EH (cell line): Measurements from ENCODE around the gene KCNJ10.
"Not testable (repeated sequence)": the region's sequence is repeated elsewhere in the genome, so short reads cannot be mapped to it uniquely, and the experiment has no call there.

Experiments
- DNase-seq: peaks from one replicate; pipeline ENCODE4 v3.0.0-alpha.2; 2015; ENCODE audit warnings: low read depth

The KCNJ10 gene

DNA sequence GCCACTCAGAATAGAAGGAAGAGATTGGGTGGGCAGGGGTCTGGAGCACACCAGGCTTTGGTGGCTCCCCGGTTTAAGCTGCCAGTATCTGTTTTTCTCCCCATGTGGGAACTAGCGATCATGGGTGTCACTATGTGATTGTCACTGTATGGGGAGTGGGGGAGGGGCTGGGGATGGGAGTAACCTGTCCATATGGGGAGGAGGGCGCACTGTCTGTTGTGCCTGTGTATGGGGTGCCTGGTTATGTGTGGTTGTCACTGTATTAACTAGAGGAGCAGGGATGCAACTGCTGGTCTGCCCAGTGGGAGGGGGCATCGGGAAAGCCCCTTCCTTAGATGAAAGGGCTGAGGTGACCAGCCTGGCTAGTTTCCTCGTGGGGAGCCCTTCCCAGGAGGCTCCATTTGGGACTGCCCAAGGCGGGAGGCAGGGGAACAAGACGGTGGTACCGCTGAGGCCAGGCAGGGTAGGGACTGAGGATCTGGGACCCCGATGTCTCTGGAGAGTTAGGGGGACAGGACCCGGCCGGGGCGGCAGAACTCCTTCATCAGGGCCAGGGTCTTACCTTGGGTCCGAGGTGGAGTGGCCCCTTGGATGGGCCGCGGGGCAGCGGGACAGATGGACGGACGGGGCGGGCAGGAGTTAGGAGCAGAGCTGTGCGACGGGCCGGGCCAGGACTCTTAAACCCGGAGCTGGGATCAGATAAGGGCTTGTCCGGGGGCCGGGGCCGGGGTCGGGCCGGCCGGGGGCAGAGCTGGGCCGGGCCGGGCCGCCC, at the start of gene KCNJ10:
KCNJ10 (minus strand) TSS at position 701 of the 772 bp plus-strand sequence. CDS start 27,628 bp downstream, outside the sequence.
- no peak for DNase-seq

DNA sequence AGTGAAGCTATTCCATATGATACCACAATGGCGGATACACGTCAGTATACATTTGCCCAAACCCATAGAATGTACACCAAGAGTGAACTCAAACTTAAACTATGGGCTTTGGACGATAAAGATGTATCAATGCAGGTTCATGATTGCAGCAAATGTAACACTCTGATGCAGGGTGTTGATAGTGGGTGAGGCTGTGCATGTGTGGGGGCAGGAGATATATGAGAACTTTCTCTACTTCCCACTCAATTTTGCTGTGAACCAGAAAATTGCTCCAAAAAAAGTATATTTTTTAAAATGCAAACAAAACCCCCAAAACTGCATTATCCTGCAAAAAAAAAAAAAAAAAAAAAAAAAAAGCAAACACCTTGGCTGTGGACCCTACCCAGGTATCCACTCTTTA, 49.0 kb upstream of the KCNJ10 start:
- no peak for DNase-seq

DNA sequence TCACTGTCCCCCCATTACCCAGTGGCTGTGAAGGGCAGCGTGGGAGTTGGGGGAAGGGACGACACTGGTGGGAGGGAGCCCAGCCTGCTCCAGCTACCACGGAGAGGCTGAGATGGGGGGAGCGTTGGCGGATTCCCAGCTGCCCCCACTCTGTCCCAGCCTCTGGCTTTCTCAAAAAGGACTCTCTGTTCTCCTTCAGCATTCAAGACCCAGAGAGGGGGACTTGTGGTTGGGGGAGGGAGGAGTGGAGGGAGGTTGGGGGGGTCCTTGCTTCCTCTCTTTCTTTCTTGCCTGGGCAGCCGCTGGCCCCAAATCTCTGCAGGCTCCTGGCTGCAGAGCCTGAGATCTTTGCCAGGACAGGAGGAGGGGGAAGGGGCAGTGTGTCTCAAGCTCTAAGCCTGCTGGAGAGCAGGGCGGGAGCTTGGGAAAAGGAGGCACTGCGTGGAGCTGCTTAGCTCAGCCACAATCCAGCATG, 47.8 kb upstream of the KCNJ10 start:
- peak; percentile 48 for DNase-seq

DNA sequence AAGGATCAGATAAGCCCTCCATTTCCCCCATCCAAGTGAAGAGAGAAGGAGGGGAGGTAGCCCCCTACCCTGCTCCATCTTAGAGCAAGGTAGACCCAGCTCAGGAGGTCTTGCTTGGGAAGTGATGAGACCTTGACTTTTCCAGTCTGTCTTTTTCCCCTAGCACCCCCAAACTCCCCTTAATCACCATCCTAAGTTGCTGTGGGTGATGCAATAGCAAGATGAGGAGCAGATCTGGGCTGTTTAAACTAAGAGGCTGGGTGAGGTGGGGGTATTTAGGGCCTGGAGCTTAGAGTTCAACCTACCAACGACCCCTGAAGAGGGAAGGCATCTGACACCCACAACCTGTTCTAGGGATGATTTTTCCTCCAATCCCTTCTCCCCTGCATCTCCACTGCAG, 47.3 kb upstream of the KCNJ10 start:
- no peak for DNase-seq

DNA sequence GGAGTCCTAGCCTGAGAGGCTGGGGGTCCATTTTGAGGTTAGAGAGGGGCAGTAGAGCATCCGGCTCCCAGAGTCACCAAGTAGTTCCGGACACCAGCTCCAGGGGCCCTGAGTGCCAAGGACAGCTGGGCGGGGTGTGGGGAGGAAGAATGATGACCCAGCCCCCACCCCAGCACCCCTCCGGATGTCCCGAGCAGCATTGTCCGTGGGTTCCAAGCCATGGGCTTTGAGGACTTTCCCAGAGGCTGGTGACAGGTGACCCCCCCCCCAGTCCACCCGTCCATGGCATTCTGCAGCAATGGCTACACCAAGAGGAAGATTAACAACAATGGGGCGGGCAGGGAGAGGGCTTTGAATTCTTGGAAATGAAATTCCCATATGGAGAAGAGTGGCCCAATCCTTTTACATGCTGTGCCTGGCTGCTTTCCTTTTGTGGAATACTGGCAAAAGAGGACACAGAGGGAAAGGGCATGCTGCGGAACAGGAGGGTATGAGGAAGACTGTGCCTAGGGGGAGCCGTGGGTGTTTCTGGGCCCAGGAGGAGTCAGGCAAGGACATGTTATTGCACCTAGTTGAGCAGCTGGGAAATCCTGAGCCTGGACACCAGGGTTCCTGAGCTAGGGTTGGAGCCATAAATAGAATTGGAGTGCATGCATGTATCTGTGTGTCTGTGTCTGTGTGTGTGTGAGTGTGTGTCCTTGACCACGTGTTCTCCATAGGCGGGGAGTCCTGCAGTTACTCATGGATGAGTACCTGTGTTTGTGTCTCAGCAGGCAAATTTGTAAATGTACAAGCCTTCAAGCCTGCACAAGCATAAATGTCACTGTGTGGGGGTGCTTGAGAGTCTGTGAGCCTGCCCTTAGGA, 46.6 kb upstream of the KCNJ10 start:
- no peak for DNase-seq

DNA sequence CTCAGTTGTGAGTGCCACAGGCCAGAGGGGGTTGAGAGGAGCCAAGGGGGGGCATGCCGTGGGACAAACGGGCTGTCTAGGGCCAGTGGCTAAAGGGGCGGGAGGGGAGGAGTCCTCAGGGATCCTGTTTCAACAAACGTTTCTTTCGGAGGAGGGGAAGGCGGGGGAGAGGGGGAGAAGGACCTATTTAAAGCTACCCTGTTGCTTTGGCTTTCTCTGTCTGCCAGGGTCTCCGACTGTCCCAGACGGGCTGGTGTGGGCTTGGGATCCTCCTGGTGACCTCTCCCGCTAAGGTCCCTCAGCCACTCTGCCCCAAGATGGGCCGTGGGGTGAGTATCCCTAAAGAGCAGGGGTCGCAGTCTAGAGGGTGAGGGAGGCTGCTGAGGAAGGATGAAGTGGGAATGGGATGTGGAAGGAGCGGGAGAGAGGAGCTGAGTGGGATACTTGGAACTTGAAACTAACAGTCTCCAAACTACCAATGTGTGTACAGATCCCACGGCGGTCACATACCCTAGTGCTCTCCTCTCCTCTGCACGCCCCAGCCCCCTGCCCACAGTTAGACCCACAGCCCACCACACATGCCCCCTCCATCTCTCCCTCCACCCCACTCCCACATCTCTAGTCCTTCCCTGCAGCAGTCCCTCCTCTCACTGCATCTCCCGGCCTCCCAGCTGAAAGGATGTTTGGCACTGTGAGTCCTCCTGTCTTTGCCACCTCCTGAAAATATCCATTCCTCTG, 45.8 kb upstream of the KCNJ10 start, which contains the start of gene ATP1A2:
ATP1A2 (plus strand) TSS at position 215 of the 738 bp plus-strand sequence; CDS start at position 318, 103 bp downstream.
- no peak for DNase-seq

DNA sequence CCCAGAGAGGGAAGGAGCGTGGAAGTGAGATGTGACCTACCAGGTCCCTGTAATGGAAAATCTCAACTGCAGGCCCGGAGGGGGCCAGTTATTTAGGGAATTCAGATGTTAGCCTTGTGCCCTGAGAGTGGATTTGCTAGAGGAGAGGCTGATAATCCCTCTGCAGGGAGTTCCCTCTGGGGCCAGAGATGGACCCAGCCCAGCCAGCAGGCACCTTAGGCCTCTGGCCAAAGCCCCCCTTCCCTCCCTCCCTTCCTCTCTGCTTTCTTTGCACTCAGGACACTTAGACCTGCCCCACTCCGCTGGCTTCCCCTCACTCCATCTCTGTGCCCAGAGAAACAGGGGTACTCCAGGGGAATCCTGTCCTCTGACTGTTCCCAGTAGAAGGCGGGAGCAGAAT, 44.1 kb upstream of the KCNJ10 start:
- DNase-seq: no peak

DNA sequence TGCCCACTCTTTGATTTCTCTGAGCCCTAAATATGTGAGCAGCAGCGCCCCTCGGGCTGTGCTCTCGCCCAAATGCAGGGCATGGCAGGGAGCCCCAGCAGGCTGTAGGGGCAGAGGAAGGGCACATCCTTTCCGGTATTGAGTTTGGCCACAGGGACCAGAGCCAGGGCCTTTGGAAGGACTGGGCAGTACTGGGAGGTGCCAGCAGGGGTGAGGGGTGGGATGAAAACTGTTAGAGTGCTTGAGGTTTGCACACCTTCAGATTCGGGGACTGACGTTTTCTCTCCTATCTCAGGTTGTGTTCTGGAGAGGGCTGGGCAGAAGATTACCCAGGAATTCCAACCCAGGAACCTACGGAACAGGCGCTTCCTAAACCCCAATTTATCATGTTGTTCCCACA, 43.4 kb upstream of the KCNJ10 start:
- DNase-seq: no peak

DNA sequence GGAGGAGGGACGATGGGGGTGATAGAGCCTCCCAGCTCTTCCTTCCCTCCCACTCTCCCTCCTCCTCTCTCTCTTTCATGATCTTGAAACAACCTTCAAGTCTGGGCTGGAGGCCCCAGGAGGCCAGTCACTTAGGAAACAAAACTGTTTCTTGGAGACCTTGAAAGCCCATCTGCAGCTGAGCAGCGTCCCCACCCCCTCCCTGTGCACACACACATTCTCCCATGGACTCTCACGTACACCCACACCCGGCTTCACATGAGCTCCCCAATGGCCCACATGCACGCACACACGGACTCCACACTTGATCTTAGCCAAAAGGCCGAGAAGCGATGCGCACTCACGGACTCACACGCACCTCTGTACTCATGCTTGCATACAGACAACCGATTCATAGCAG, 42.4 kb upstream of the KCNJ10 start:
- no peak for DNase-seq

DNA sequence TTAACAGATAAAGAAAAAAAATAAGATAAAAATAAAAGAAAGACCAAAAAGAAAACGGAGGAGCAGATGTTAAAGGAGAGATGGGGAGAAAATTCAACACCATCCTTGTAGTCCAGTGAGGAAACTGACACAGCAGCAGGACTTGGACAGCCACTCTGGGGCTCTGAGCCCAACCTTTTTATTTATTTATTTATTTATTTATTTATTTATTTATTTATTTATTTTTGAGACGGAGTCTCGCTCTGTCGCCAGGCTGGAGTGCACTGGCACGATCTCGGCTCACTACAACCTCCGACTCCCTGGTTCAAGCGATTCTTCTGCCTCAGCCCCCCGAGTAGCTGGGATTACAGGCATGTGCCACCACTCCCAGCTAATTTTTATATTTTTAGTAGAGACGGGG, 41.5 kb upstream of the KCNJ10 start:
- DNase-seq: not testable (repeated sequence)

DNA sequence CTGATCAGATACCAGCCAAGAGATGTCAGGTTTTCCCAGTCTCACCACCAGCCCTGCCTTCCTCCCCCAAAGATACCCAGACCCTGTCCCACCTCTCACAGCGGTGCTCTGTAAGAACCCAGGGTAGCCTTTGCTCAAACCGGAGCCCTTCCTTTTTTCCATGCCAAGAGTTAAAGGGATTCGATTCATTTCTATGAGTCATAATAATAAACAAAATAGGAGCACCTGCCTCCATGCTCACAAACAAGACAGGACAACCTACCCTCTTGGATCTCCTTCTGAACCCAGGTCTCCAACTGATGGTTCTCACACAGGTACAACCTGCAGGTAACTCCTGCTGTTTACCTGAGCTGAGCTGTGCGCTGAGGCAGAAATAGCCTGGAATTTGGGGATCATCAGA, 39.7 kb upstream of the KCNJ10 start:
- DNase-seq: no peak

DNA sequence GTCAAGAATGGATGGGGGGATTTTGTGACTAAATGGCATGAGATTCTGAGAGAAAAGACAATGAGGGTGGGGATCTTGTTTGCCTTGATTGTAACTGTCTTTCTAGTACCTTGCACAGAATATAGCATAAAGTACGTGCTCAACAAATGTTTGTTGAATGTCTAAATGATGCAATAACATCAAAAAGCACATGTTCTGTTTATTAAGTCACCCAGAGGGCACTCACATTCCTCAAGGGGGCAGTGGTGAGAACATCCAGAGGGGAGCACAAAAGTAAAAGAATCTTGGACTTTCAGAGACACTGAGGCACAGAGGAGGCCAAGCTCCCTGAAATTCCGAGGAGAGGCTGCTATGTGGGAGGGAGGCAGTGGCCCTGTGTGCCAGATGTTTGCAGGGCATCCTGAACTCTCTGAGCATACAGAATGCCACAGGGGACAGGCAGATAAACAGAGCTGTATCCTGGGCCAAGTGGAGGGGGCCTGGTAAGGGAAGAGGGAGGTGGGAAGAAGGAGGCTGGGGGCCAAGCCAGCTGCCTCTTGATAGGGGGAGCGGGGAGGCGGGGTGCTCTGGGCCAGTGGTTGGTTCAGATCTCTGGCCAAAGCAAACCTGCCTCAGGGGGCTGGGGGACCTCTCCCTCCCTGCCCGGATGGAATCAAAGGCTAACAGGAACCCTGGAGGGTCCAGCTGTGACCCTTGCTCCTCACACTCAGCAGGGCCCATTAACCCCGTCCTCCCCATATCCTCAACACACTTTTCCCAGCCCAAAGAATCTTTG, 39.1 kb upstream of the KCNJ10 start:
- DNase-seq: peak; percentile 63

DNA sequence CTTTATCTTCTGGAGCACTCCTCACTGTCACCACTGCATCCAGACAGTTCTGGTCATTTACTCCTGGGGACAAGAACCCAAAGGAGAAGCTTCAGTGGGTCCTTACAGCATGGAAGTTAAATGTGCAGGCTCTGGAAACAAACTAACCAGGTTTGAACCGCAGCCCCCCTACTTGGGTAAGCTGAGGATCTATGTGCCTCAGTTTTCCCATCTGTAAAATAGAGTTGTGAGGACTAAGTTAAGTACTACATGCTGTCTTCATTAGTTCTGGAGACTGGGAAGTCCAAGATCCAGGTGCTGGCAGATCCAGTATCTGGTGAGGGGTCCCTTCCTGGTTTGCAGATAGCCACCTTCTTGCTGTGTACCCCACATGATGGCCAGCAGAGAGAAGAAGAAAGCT, 37.6 kb upstream of the KCNJ10 start:
- no peak for DNase-seq

DNA sequence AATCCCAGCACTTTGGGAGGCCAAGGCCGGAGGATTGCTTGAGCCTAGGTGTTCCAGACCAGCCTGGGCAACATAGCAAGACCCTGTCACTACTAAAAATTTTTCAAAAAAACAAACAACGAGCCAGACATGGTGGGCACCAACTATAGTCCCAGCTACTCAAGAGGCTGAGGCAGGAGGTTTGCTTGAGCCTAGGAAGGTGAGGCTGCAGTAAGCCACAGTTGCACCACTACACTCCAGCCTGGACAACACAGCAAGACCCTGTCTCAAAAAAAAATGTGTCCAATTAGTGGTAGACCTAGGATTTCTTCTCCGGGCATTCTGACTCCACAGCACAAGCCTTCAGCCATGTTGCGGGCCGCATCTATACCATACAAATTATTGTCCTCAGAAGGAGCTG, 35.2 kb upstream of the KCNJ10 start:
- DNase-seq: no peak

DNA sequence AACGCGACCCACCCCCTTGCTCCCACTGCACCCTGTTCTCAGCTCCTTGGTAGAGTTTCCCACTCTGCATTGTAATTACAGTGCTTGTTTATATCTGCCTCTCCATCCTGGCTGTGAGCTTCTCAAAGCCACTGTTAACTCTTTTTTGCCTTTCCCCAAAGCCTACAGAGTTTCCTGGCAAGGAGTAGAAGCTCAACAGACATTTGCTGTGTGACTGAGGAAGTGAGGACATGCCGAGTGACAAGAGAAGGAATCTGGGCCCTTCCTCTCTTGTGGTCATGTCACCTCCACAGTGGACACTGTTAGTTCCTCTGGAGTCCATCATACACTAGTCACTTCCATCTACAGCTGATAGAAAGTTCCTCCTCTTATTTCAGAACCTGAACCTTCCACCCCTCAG, 34.5 kb upstream of the KCNJ10 start:
- DNase-seq: no peak

DNA sequence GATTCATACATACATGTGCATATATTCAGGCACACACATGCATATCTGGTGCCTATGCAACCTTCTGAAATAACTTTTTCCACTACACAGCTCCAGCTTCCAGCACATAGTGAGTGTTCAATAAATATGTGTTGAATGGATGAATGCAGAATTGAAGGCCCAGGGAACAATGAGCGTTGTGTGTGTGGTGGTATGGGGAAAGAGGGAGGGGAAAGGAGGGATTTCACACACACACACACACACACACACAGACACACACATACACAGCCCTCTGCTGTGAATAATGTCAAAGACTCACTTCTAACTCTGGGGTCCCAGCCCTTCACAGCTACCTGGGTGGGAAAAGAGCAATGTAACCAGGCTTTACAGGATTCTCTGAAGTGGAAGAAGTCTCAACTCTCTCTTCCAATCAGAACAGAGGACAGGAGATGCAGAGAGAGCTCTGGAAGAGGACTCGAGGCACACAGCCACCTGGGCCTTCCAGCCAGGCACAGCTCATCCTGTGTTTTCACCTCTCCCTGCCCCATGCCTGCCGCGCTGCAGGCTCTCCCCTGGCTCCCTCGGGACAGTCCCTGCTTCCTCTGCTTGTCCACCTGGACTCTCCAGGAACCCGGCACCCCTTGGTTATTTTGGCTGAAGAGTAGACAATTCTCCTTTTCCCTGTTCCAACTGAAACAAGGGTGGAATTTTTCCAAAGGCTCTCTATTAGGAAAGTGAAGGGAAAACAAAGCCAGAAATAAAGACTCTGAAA, 33.9 kb upstream of the KCNJ10 start:
- no peak for DNase-seq

DNA sequence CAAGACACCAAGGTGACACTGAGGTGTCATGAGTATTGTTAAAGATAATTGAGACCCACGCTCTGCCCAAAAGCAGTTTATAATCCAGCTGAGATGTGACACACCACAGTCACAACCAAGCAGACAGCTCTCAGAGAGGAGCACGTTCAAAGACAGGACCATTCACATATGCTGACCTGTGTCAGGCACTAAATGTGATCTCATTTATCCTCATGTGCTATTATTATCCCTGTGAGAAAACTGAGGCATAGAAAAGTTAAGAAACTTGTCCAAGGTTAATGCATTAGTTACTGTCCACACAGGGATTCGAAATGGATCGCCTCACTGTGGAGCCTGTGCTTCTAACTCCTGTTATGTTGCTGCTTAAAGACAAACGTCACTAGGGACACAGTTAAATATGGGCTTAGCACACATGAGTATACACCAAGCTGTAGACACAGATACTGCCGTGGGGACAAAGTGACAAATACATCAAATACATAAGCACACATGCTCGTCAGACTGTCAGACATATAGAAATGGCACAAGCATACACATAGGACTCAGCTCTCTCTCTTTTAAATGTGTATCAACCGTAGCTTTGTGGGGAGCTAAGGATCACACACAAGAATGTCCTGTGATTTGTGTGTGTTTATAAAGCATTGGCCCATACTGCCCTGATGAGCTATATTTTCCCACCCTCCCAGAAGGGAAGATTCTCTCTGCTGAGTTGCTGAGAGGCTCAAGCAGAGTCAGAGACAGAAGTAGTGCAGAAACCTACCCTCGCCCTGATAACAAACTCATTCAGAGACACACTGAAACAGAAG, 32.0 kb upstream of the KCNJ10 start:
- peak; percentile 21 for DNase-seq

DNA sequence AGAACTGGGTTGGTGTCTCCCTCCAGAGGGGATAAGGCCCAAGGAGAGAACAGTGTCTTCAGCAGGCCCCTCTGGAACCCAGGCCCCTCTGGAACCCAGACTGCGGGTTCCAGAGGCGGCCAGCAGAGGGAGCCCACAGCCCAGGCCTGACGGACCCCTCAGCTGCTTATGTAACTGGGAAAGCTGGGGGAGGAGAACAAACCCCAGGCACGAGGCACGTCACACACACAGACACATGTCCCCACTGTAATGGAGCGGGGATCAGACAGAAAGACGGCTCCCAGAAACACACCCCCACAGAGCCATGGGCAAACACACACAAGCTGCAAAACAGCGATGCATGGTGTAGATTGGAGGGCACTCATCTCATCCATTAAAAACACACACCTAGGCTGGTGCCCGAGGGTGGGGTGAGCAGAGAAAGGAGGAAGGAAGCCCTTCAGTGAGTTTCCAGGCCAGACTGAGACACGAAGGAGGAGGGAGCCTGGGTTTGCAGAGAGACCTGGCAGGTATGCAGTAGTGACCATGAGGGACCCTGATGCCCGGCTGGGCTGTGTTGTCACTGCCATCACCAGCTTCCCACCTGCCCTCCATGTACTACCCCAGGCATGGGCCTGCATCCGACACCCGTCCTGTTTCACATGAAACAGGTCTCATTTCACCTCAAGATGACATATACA, 31.2 kb upstream of the KCNJ10 start:
- peak; percentile 86 for DNase-seq

DNA sequence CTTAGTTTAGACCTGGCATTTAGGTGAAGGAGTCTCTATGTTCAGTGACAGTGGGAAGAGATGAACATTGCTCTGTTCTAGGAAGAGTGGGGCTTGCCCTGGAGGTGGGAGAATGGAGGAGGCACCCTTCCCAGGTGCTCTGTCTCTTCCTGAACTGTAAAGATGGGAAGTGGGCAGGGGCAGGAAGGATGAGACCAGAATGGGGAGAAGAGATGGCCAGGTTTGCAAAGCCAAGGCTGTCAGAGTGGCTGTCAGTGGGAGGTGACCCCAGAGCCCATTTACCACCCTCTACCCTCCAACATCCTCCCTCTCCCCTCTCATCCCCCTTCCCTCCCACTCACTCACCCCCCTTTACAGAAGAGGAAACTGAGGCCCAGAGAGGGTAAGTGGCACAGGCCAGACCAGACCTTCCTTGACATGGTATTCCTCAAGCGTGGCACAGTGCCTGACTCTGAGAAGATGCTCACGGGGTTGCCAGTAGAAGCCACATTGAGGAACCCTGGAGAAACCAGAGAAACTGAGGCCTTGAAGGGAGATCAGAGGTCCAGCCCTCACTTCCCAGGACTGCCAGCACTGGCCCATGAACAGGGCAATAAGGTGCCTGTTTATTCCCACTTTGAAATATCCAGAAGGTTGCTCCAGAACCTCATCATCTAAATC, 29.9 kb upstream of the KCNJ10 start:
- DNase-seq: no peak
